WTC11 (cell line): ENCODE data around the gene ADAMTS2. TPM values are rescaled to one million over a fixed set of nuclear protein-coding genes. Genes with fewer than 3 reads are reported as not detected.

Experiments
- ATAC-seq: fragments of 200-7000 bp; cut with Tn5 transposase; 2 replicates; pipeline ENCODE4 v1.10.0; 2021; ENCODE audit warnings: mild to moderate bottlenecking, moderate library complexity
- CTCF ChIA-PET: fragments of 300-600 bp; sonication (Branson Sonifier 250); formaldehyde crosslinking; loops from one replicate; lab custom pipeline; 2021; ENCODE audit warnings: antibody characterized with exemption; lab: Charles Lee
- POLR2A ChIA-PET: fragments of 350-600 bp; sonication (Branson Sonifier 250); formaldehyde crosslinking; loops from one replicate; lab custom pipeline; 2021; ENCODE audit warnings: antibody characterized with exemption; lab: Charles Lee
- DNase-seq: peaks from one replicate; pipeline ENCODE4 v3.0.0; 2021; ENCODE audit warnings: low spot score
- H3K27ac Mint-ChIP-seq: 2 replicates; pipeline ENCODE4 v1.8.0; 2021; ENCODE audit warnings: mixed read lengths
- H3K27me3 Mint-ChIP-seq: 2 replicates; pipeline ENCODE4 v1.8.0; 2021; ENCODE audit warnings: low read depth, mild to moderate bottlenecking, moderate library complexity, mixed read lengths
- H3K36me3 Mint-ChIP-seq: 2 replicates; pipeline ENCODE4 v1.8.0; 2021; ENCODE audit warnings: mixed read lengths
- H3K4me1 Mint-ChIP-seq: 2 replicates; pipeline ENCODE4 v1.8.0; 2022; ENCODE audit warnings: mixed read lengths
- H3K4me3 Mint-ChIP-seq: 2 replicates; pipeline ENCODE4 v1.8.0; 2021; ENCODE audit warnings: mild to moderate bottlenecking, moderate library complexity, mixed read lengths
- H3K9me3 Mint-ChIP-seq: 2 replicates; pipeline ENCODE4 v1.8.0; 2021; ENCODE audit warnings: mixed read lengths
- EMX1 ChIP-seq: fragments of 250-450 bp; sonication (Bioruptor Pico); IDR thresholded peaks from 2 replicates; pipeline ENCODE4 v1.8.0; 2021; ENCODE audit warnings: mild to moderate bottlenecking
- FOXJ3 ChIP-seq: sonication (generic); formaldehyde crosslinking; IDR thresholded peaks from 2 replicates; pipeline ENCODE4 v1.9.0; 2021; ENCODE audit warnings: missing genetic modification reagents, mild to moderate bottlenecking, borderline replicate concordance
- NR1H2 ChIP-seq: sonication (generic); formaldehyde crosslinking; IDR thresholded peaks from 2 replicates; pipeline ENCODE4 v1.9.0; 2021; ENCODE audit warnings: mild to moderate bottlenecking, moderate library complexity, missing genetic modification reagents
- NR2C2 ChIP-seq: sonication (generic); formaldehyde crosslinking; IDR thresholded peaks from 2 replicates; pipeline ENCODE4 v1.8.0; 2022; ENCODE audit warnings: mild to moderate bottlenecking, missing genetic modification reagents
- PRRX2 ChIP-seq: fragments of 250-450 bp; sonication (Bioruptor Pico); IDR thresholded peaks from 2 replicates; pipeline ENCODE4 v1.8.0; 2021; ENCODE audit warnings: mild to moderate bottlenecking
- TCF7 ChIP-seq: sonication (generic); formaldehyde crosslinking; IDR thresholded peaks from 2 replicates; pipeline ENCODE4 v1.8.0; 2022; ENCODE audit warnings: mild to moderate bottlenecking, low read depth, missing genetic modification reagents, moderate library complexity
- TP53 ChIP-seq: sonication (generic); formaldehyde crosslinking; IDR thresholded peaks from 2 replicates; pipeline ENCODE4 v1.8.1; 2023; ENCODE audit warnings: mild to moderate bottlenecking, missing genetic modification reagents
- ZNF121 ChIP-seq: sonication (generic); formaldehyde crosslinking; IDR thresholded peaks from 2 replicates; pipeline ENCODE4 v1.8.0; 2023; ENCODE audit warnings: missing genetic modification reagents
- ZNF317 ChIP-seq: sonication (generic); formaldehyde crosslinking; IDR thresholded peaks from 2 replicates; pipeline ENCODE4 v1.8.1; 2023; ENCODE audit warnings: low read depth, mild to moderate bottlenecking, moderate library complexity, missing genetic modification reagents, borderline replicate concordance
- total RNA-seq: library from RNA; stranded (reverse); gene quantifications from 3 replicates; pipeline ENCODE4 v1.2.3, GENCODE V29; 2021
- TF ChIP-seq, protein P1 (sequence below): sonication (generic); formaldehyde crosslinking; IDR thresholded peaks from 2 replicates; pipeline ENCODE4 v1.8.1; 2023; ENCODE audit warnings: mild to moderate bottlenecking, missing genetic modification reagents
- TF ChIP-seq, protein P2 (sequence below): fragments of 250-450 bp; sonication (Bioruptor Pico); conservative IDR thresholded peaks from 2 replicates; pipeline ENCODE4 v1.9.0; 2021; ENCODE audit warnings: mild to moderate bottlenecking
- TF ChIP-seq, protein P3 (sequence below): sonication (generic); formaldehyde crosslinking; IDR thresholded peaks from 2 replicates; pipeline ENCODE4 v1.8.1; 2022; ENCODE audit warnings: mild to moderate bottlenecking, missing genetic modification reagents, moderate library complexity, borderline replicate concordance
- TF ChIP-seq, protein P4 (sequence below): fragments of 250-450 bp; sonication (Bioruptor Pico); IDR thresholded peaks from 2 replicates; pipeline ENCODE4 v1.9.0; 2021; ENCODE audit warnings: mild to moderate bottlenecking
- TF ChIP-seq, protein P5 (sequence below): sonication (generic); formaldehyde crosslinking; IDR thresholded peaks from 2 replicates; pipeline ENCODE4 v1.8.1; 2023; ENCODE audit warnings: mild to moderate bottlenecking, missing genetic modification reagents, moderate library complexity
- TF ChIP-seq, protein P6 (sequence below): fragments of 250-450 bp; sonication (Bioruptor Pico); IDR thresholded peaks from 2 replicates; pipeline ENCODE4 v1.9.0; 2021; ENCODE audit warnings: moderate library complexity, mild to moderate bottlenecking, inconsistent platforms, borderline replicate concordance
- TF ChIP-seq, protein P7 (sequence below): sonication (generic); formaldehyde crosslinking; IDR thresholded peaks from 2 replicates; pipeline ENCODE4 v1.8.0; 2023; ENCODE audit warnings: missing genetic modification reagents

The ADAMTS2 gene
- total RNA-seq, 1 experiment from 2014 or later = 11.2 TPM

DNA sequence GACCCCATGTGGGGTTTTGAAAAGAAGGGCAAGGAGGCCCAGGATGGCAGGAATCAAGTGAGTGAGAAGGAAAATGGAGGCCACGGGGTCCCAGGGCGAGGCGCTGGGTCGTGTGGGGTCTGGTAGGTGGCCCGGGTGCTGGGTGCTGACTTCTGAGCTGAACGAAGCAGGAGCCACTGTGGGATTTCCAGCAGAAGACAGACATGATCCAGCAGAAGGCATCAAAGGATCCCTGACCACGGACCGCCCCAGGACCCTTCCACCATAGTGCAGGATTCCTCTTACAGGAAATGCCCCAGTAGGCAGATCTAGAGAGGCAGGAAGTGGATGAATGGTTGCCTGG lies 106.7 kb downstream of the ADAMTS2 start (continued):
- TF ChIP-seq, protein P1, sequence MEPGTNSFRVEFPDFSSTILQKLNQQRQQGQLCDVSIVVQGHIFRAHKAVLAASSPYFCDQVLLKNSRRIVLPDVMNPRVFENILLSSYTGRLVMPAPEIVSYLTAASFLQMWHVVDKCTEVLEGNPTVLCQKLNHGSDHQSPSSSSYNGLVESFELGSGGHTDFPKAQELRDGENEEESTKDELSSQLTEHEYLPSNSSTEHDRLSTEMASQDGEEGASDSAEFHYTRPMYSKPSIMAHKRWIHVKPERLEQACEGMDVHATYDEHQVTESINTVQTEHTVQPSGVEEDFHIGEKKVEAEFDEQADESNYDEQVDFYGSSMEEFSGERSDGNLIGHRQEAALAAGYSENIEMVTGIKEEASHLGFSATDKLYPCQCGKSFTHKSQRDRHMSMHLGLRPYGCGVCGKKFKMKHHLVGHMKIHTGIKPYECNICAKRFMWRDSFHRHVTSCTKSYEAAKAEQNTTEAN = no peak
- TF ChIP-seq FOXJ3 (CRISPR knock-in tag) (no peak), TP53 (CRISPR knock-in tag) (no peak), ZNF121 (CRISPR knock-in tag) (no peak), NR2C2 (CRISPR knock-in tag) (no peak), PRRX2 (no peak), EMX1 (CRISPR knock-in tag) (no peak)
- TF ChIP-seq, protein P2, sequence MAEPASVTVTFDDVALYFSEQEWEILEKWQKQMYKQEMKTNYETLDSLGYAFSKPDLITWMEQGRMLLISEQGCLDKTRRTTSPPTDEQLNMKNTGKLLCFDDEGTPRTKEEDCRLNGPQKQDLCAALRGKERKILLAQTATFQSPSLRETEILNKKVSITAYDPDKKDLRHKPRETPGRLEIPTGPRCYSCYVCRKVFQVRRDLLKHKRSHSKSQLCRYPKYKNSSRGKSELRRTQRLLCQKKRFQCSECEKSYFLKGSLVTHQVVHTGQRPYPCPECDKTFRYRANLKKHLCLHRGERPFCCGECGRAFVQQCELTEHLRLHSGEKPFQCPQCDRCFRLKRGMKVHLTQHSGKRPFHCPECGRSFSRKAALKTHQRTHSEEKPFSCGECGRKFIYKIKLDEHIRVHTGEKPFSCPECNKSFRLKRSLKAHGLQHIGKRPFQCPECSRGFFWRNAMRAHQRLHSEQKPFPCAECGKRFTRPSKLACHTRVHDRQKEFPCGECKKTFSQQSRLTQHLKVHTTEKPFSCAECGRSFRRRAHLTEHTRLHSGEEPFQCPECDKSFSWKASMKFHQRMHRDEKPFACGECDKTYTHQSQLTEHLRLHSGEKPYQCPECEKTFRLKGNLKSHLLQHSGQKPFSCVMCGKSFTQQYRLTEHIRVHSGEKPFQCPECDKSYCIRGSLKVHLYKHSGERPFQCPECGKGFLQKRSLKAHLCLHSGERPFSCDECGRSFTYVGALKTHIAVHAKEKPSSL = no peak
- TF ChIP-seq, protein P3, sequence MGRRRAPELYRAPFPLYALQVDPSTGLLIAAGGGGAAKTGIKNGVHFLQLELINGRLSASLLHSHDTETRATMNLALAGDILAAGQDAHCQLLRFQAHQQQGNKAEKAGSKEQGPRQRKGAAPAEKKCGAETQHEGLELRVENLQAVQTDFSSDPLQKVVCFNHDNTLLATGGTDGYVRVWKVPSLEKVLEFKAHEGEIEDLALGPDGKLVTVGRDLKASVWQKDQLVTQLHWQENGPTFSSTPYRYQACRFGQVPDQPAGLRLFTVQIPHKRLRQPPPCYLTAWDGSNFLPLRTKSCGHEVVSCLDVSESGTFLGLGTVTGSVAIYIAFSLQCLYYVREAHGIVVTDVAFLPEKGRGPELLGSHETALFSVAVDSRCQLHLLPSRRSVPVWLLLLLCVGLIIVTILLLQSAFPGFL = no peak
- TF ChIP-seq, protein P4, sequence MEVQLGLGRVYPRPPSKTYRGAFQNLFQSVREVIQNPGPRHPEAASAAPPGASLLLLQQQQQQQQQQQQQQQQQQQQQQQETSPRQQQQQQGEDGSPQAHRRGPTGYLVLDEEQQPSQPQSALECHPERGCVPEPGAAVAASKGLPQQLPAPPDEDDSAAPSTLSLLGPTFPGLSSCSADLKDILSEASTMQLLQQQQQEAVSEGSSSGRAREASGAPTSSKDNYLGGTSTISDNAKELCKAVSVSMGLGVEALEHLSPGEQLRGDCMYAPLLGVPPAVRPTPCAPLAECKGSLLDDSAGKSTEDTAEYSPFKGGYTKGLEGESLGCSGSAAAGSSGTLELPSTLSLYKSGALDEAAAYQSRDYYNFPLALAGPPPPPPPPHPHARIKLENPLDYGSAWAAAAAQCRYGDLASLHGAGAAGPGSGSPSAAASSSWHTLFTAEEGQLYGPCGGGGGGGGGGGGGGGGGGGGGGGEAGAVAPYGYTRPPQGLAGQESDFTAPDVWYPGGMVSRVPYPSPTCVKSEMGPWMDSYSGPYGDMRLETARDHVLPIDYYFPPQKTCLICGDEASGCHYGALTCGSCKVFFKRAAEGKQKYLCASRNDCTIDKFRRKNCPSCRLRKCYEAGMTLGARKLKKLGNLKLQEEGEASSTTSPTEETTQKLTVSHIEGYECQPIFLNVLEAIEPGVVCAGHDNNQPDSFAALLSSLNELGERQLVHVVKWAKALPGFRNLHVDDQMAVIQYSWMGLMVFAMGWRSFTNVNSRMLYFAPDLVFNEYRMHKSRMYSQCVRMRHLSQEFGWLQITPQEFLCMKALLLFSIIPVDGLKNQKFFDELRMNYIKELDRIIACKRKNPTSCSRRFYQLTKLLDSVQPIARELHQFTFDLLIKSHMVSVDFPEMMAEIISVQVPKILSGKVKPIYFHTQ (CRISPR knock-in tag) = no peak

DNA sequence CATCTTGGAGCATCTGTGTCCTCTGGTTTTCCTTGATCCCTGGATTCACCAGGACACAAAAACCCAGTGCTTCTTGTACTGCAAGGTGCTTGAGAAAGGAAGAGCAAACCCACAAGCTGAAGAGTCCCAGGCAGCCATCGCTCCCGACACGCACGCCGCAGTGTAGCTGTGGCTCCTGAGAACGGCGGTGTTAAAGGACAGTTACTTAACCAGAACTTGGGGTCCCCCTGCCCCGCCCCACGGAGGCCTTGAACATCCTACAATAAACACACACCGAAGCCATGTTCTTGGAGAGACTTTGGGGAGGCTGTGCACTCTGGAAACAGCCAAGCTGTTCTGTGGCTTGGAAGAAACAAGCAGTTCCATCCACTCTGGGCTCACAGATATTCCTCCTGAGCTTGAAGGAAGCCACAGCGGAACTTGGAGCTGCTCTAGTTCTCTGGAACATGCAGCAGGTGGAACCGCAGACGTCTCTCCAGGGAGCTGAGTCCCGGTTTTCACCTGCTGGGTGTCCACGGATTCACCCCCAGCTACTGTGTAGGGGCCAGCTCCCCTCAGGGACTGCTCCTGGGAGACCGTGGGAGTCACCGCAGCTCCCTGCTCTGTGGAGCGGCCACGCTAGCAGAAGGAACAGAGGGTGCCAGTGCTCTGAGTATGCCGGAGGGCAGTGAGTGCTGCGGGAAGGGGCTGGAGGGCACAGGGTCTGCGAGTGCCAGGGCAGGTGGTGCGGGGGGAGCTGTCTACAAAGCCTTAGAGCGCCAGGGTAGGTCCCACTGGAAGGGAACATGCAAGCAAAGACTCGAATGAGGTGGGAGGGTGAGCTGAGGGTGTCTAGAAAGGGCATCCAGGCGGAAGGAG lies 107.3 kb downstream of the ADAMTS2 start:
- ATAC-seq (no peak), DNase-seq (peak; percentile 6)
- Mint-ChIP-seq H3K27me3 (peaks cover 4% of the 10 kb centered on the region), H3K27ac (no peak overlapping the region), H3K4me1 (peaks cover 28% of the 10 kb centered on the region), H3K9me3 (peaks cover 22% of the 10 kb centered on the region), H3K4me3 (no peak overlapping the region), H3K36me3 (peaks cover 5% of the 10 kb centered on the region)
- CTCF ChIA-PET = no interaction called here
- TF ChIP-seq EMX1 (CRISPR knock-in tag) (no peak), TCF7 (CRISPR knock-in tag) (no peak), ZNF121 (CRISPR knock-in tag) (no peak), ZNF317 (CRISPR knock-in tag) (no peak), NR1H2 (CRISPR knock-in tag) (no peak)
- TF ChIP-seq, protein P5, sequence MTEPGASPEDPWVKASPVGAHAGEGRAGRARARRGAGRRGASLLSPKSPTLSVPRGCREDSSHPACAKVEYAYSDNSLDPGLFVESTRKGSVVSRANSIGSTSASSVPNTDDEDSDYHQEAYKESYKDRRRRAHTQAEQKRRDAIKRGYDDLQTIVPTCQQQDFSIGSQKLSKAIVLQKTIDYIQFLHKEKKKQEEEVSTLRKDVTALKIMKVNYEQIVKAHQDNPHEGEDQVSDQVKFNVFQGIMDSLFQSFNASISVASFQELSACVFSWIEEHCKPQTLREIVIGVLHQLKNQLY (CRISPR knock-in tag) = no peak
- TF ChIP-seq, protein P6, sequence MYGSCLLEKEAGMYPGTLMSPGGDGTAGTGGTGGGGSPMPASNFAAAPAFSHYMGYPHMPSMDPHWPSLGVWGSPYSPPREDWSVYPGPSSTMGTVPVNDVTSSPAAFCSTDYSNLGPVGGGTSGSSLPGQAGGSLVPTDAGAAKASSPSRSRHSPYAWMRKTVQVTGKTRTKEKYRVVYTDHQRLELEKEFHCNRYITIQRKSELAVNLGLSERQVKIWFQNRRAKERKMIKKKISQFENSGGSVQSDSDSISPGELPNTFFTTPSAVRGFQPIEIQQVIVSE (CRISPR knock-in tag) = no peak
- TF ChIP-seq, protein P7, sequence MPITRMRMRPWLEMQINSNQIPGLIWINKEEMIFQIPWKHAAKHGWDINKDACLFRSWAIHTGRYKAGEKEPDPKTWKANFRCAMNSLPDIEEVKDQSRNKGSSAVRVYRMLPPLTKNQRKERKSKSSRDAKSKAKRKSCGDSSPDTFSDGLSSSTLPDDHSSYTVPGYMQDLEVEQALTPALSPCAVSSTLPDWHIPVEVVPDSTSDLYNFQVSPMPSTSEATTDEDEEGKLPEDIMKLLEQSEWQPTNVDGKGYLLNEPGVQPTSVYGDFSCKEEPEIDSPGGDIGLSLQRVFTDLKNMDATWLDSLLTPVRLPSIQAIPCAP (CRISPR knock-in tag) = no peak
- POLR2A ChIA-PET = no interaction called here
